Upper lobe of left lung (tissue), 4 donors: ENCODE measurements around the gene GGT6.

Experiments
- CTCF ChIP-seq, 6 experiments: fragments of 450-650 bp in 4 of 6; fragments of 200-600 bp in 2 of 6; sonication (generic) in 2 of 6; IDR thresholded peaks; one replicate each; pipeline ENCODE4 v1.5.1; 2016 to 2019; ENCODE audit warnings: antibody characterized with exemption in 6 of 6
- EP300 ChIP-seq, 4 donors: sonication (generic); formaldehyde crosslinking; IDR thresholded peaks; one replicate each; pipeline ENCODE4 v1.5.1; 2017; ENCODE audit warnings: antibody characterized with exemption in 4 of 4, control low read depth in 2 of 4
- POLR2A ChIP-seq, 4 donors: fragments of 450-650 bp; IDR thresholded peaks; one replicate each; pipeline ENCODE4 v1.5.1; 2016 to 2017; ENCODE audit warnings: antibody characterized with exemption in 4 of 4, mild to moderate bottlenecking in 2 of 4
- POLR2AphosphoS5 ChIP-seq, 2 donors: sonication (generic); formaldehyde crosslinking; IDR thresholded peaks; one replicate each; pipeline ENCODE4 v1.5.1; 2017; ENCODE audit warnings: antibody characterized with exemption in 2 of 2

GRCh38 chr17:4533523-4534504 lies 26.6 kb downstream of the GGT6 start:
- TF ChIP-seq POLR2A (IDR thresholded peaks at IDR 0.05), result no peak
- TF ChIP-seq EP300 (IDR thresholded peaks at IDR 0.05), result no peak
- peak in 3 of 6 experiments; percentile 10 to 50 (median 20) for TF ChIP-seq CTCF (IDR thresholded peaks at IDR 0.05)
- TF ChIP-seq POLR2AphosphoS5 (IDR thresholded peaks at IDR 0.05), result peak in 1 of 2 donors; percentile 55
